ENCODE measurements around the gene KRTAP5-9. TPM values are rescaled to one million over a fixed set of nuclear protein-coding genes. Genes with fewer than 3 reads are reported as not detected.
"Not testable (repeated sequence)": the region's sequence is repeated elsewhere in the genome, so short reads cannot be mapped to it uniquely, and the experiment has no call there.

Gene KRTAP5-9
- polyA plus RNA-seq, 4 donors: 0.25 to 0.95 (median 0.27) TPM; not detected in 1

GRCh38 chr11:71532036-71532610, 16.1 kb upstream of the KRTAP5-9 start:
- no peak for DNase-seq (ENCODE audit: low read depth in 4 of 4, low spot score in 3 of 4)

GRCh38 chr11:71534711-71535608, 13.3 kb upstream of the KRTAP5-9 start:
- DNase-seq (ENCODE audit: low read depth in 4 of 4, low spot score in 3 of 4): not testable (repeated sequence)

GRCh38 chr11:71535825-71536224, 12.4 kb upstream of the KRTAP5-9 start:
- DNase-seq (ENCODE audit: low read depth in 4 of 4, low spot score in 3 of 4): no peak

GRCh38 chr11:71537537-71537936, 10.7 kb upstream of the KRTAP5-9 start:
- no peak for DNase-seq (ENCODE audit: low read depth in 4 of 4, low spot score in 3 of 4)

- not testable (repeated sequence) for DNase-seq (ENCODE audit: low read depth in 4 of 4, low spot score in 3 of 4)
These were observed 10.1 kb upstream of the KRTAP5-9 start, which contains the start of gene KRTAP5-8 for GRCh38 chr11:71537977-71538665. Gene KRTAP5-8 (plus strand): TSS chr11:71538025. CDS start chr11:71538056, 31 bp downstream.

GRCh38 chr11:71538666-71538990, 9.6 kb upstream of the KRTAP5-9 start:
- DNase-seq (ENCODE audit: low read depth in 4 of 4, low spot score in 3 of 4): no peak

- no peak for DNase-seq (ENCODE audit: low read depth in 4 of 4, low spot score in 3 of 4)
These were observed 9.2 kb upstream of the KRTAP5-9 start for GRCh38 chr11:71539017-71539416.

GRCh38 chr11:71539971-71540370, 8.2 kb upstream of the KRTAP5-9 start:
- not testable (repeated sequence) for DNase-seq (ENCODE audit: low read depth in 4 of 4, low spot score in 3 of 4)

- not testable (repeated sequence) for DNase-seq (ENCODE audit: low read depth in 4 of 4, low spot score in 3 of 4)
These were observed 7.5 kb upstream of the KRTAP5-9 start for GRCh38 chr11:71540521-71541304.

GRCh38 chr11:71542382-71542781, 5.8 kb upstream of the KRTAP5-9 start:
- no peak for DNase-seq (ENCODE audit: low read depth in 4 of 4, low spot score in 3 of 4)

DNA sequence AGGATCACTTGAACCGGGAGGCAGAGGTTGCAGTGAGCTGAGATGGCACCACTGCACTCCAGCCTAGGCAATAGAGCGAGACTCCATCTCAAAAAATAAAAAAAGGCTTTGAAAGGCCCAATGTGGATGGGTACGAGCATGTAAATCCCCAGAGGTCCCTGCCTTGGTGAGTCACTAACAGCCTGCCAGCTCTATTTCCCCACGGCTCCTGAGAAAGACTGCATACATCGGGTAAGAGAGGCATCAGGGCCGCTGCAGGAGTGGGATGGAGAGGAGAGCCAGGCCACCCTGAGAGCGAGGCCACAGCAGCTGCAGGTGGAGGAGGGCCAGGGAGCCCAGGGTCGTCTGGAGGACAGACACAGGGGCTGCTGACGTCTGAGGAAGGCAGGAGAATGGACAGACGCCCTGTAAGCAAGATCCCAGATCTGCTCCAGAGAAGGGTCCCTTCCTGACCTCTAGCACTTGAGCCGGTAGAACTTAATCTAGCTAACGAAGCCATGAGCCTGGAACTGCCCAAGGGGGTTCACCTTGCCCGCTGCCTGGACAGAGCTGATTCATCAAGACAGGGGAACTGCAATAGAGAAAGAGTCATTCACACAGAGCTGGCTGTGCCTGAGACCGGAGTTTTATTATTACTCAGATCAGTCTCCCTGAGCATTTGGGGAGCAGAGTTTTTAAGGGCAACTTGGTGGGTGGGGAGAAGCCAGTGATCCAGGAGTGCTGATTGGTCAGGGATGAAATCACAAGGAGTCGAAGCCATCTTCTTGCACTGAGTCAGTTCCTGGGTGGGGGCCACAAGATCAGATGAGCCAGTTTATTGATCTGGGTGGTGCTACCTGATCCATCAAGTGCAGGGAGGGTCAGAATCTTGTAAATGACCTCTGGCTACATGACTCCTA, 5.1 kb upstream of the KRTAP5-9 start:
- DNase-seq (ENCODE audit: low read depth in 4 of 4, low spot score in 3 of 4): no peak

- no peak for DNase-seq (ENCODE audit: low read depth in 4 of 4, low spot score in 3 of 4)
These were observed 4.4 kb upstream of the KRTAP5-9 start for GRCh38 chr11:71543866-71544265.

DNA sequence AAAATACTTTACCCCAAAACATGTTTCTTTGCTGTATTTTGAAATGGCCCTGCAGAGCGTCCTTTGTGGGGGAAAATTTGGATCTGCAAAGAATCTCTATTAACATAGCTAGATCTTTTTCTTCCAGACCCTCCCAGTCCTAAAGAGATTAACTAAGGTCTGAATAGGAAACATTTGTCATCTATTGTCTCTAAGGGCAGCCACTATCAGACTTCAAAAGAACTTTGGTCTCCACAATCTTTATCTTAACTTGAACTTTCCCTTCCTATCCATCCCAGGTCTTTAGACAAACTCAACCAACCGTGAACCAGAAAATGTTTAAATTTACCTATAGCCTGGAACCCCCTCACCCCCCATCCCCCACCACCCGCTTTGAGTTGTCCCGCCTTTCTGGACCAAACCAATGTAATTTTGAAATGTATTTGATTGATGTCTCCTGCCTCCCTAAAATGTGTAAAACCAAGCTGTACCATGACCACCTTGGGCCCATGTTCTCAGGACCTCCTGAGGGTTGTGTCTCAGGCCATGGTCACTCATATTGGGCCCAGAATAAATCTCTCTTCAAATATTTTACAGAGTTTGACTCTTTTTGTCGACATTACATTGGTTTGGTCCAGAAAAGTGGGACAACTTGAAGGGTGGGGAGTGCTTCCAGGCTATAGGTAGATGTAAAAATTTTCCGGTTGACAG, 3.5 kb upstream of the KRTAP5-9 start:
- no peak for DNase-seq (ENCODE audit: low read depth in 4 of 4, low spot score in 3 of 4)

GRCh38 chr11:71545405-71545966, 2.7 kb upstream of the KRTAP5-9 start:
- no peak for DNase-seq (ENCODE audit: low read depth in 4 of 4, low spot score in 3 of 4)

DNA sequence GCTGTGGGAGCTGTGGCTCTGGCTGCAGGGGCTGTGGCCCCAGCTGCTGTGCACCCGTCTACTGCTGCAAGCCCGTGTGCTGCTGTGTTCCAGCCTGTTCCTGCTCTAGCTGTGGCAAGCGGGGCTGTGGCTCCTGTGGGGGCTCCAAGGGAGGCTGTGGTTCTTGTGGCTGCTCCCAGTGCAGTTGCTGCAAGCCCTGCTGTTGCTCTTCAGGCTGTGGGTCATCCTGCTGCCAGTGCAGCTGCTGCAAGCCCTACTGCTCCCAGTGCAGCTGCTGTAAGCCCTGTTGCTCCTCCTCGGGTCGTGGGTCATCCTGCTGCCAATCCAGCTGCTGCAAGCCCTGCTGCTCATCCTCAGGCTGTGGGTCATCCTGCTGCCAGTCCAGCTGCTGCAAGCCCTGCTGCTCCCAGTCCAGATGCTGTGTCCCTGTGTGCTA, 514 bp downstream of the KRTAP5-9 start:
- no peak for DNase-seq (ENCODE audit: low read depth in 4 of 4, low spot score in 3 of 4)

DNA sequence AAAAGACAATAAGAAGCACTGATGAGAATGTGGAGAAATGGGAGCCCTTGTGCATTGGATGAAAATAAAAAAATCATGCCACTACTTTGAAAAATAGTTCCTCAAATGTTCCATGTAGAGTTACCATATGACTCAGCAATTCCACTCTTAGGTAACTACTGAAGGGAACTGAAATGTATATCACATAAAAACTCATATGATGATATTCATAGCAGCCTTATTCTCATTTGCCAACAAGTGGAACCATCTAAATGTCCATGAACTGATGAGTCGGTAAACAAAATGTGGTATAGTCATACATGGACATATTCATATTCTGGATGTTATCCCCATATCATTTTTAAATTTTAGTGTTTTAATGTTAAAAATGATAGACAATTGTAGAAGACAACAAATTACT, 3.5 kb downstream of the KRTAP5-9 start:
- no peak for DNase-seq (ENCODE audit: low read depth in 4 of 4, low spot score in 3 of 4)

DNA sequence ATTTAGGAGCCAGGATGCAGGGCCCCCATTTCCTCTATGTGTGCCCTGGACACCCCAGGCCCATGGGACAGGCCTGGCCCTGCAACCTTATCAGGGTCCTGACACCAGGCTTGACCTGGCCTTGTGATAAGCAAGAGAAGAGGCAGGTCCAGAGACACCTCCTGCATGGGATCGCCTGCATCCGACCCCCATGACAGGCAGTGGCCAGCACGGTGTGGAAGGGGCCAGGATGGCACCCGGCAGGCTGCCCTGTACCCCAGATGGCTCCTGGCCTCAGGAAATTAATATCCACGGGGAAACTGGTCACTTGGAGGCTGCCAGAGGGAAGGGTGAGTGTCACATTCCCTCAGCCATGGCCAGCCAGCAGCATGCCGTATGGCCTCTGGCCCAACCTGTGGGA, 6.8 kb downstream of the KRTAP5-9 start:
- DNase-seq (ENCODE audit: low read depth in 4 of 4, low spot score in 3 of 4): no peak

- no peak for DNase-seq (ENCODE audit: low read depth in 4 of 4, low spot score in 3 of 4)
These were observed 7.3 kb downstream of the KRTAP5-9 start for GRCh38 chr11:71555508-71555907.

GRCh38 chr11:71556018-71556417, 7.8 kb downstream of the KRTAP5-9 start:
- DNase-seq (ENCODE audit: low read depth in 4 of 4, low spot score in 3 of 4): no peak

Data from left renal pelvis (tissue), 4 donors.